ENCODE measurements around the gene LBHD2. TPM values are rescaled to one million over a fixed set of nuclear protein-coding genes. Genes with fewer than 3 reads are reported as not detected.

Gene LBHD2
- total RNA-seq, 1 experiment from 2014 or later = not detected

DNA sequence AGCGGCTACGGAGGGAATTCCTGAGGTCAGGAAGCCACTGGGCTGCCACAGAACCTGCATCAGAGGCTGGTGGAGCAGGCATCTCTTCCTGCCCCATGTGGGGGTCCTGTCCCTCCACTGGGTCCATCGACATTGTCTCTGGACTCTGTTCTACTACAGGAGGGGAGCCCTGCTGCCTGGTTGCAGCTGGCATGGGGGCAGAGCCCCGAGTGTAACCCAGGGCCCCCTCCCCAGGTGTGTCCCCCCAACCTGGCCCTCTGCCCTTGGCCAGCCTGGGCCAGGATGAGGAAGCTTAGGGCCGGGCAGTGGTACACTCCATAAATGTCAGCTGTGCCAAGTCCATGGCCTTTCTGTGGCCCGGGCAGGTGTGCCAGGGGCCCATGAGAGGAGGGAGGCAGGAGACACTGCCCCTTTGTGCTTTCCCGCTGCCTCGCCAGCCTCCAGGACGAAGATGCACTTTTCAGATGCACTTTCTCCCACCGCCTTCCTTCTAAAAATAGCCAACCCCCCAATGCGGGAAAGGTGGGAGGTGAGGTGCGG lies 6.5 kb downstream of the LBHD2 start:
- Histone ChIP-seq H3K36me3 (ENCODE audit: control insufficient read depth in 1 of 2, insufficient read depth in 2 of 2, low read length in 2 of 2) (no peaks in the 10 kb centered on the region), H3K9me3 (ENCODE audit: control insufficient read depth in 1 of 2, insufficient read depth in 1 of 2, low read depth in 1 of 2, low read length in 2 of 2) (no peaks in the 10 kb centered on the region), H3K4me3 (replicated peaks in 1 of 2; ENCODE audit: low read depth in 1 of 2, low read length in 2 of 2) (no peak overlapping the region), H3K4me1 (ENCODE audit: control insufficient read depth in 1 of 2, insufficient read depth in 2 of 2, low read length in 2 of 2) (peaks cover 8 to 13% of the 10 kb centered on the region in 2 experiments), H3K27me3 (ENCODE audit: insufficient read depth, low read length) (no peaks in the 10 kb centered on the region), H3K79me2 (ENCODE audit: insufficient read depth, low read length) (no peaks in the 10 kb centered on the region), H2AFZ (ENCODE audit: low read depth, low read length, poor library complexity, severe bottlenecking) (no peak overlapping the region), H3K9ac (ENCODE audit: low read length) (no peak overlapping the region), H3K9me2 (ENCODE audit: insufficient read depth) (no peaks in the 10 kb centered on the region), H4K20me1 (ENCODE audit: insufficient read depth) (no peaks in the 10 kb centered on the region), H3K4me2 (ENCODE audit: low read length) (no peak overlapping the region), H3K27ac (ENCODE audit: low read depth, low read length) (no peak overlapping the region; the same call in 1 of the 2 replicates)
- intact Hi-C loops (cut with micrococcal nuclease) = no loop called here
- ChIA-PET CTCF (interaction anchor here (0.8 to 1.0 kb wide), 2 partner anchors 14 to 15 kb away, joined by 3 to 4 read pairs; no protein-coding TSS in a partner anchor), RAD21 (ENCODE audit: low non-redundant PET in 1 of 2, low total read pairs in 2 of 2, uncharacterized antibody in 2 of 2, unreplicated experiment in 2 of 2) (no interaction called here), POLR2A (no interaction called here)
- no peak for TF ChIP-seq SIN3A (IDR thresholded peaks at IDR 0.05; ENCODE audit: low read depth)
- TF ChIP-seq JUND (IDR thresholded peaks at IDR 0.05) = no peak
- TF ChIP-seq, protein P1, sequence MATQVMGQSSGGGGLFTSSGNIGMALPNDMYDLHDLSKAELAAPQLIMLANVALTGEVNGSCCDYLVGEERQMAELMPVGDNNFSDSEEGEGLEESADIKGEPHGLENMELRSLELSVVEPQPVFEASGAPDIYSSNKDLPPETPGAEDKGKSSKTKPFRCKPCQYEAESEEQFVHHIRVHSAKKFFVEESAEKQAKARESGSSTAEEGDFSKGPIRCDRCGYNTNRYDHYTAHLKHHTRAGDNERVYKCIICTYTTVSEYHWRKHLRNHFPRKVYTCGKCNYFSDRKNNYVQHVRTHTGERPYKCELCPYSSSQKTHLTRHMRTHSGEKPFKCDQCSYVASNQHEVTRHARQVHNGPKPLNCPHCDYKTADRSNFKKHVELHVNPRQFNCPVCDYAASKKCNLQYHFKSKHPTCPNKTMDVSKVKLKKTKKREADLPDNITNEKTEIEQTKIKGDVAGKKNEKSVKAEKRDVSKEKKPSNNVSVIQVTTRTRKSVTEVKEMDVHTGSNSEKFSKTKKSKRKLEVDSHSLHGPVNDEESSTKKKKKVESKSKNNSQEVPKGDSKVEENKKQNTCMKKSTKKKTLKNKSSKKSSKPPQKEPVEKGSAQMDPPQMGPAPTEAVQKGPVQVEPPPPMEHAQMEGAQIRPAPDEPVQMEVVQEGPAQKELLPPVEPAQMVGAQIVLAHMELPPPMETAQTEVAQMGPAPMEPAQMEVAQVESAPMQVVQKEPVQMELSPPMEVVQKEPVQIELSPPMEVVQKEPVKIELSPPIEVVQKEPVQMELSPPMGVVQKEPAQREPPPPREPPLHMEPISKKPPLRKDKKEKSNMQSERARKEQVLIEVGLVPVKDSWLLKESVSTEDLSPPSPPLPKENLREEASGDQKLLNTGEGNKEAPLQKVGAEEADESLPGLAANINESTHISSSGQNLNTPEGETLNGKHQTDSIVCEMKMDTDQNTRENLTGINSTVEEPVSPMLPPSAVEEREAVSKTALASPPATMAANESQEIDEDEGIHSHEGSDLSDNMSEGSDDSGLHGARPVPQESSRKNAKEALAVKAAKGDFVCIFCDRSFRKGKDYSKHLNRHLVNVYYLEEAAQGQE (IDR thresholded peaks at IDR 0.05; ENCODE audit: low read depth) = no peak
- TF ChIP-seq POLR2A (IDR thresholded peaks at IDR 0.05; ENCODE audit: borderline replicate concordance, extremely low read depth, insufficient read depth, insufficient read length) = no peak
- no peak for TF ChIP-seq EZH2 (IDR thresholded peaks at IDR 0.05)
- TF ChIP-seq, protein P2, sequence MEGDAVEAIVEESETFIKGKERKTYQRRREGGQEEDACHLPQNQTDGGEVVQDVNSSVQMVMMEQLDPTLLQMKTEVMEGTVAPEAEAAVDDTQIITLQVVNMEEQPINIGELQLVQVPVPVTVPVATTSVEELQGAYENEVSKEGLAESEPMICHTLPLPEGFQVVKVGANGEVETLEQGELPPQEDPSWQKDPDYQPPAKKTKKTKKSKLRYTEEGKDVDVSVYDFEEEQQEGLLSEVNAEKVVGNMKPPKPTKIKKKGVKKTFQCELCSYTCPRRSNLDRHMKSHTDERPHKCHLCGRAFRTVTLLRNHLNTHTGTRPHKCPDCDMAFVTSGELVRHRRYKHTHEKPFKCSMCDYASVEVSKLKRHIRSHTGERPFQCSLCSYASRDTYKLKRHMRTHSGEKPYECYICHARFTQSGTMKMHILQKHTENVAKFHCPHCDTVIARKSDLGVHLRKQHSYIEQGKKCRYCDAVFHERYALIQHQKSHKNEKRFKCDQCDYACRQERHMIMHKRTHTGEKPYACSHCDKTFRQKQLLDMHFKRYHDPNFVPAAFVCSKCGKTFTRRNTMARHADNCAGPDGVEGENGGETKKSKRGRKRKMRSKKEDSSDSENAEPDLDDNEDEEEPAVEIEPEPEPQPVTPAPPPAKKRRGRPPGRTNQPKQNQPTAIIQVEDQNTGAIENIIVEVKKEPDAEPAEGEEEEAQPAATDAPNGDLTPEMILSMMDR (IDR thresholded peaks at IDR 0.05 in 2 of 3, conservative IDR thresholded peaks at IDR 0.05 in 1 of 3; ENCODE audit: borderline replicate concordance in 1 of 3, insufficient read depth in 1 of 3, low read depth in 2 of 3, low read length in 2 of 3) = no peak
- no peak for TF ChIP-seq CEBPB (IDR thresholded peaks at IDR 0.05; ENCODE audit: low read depth)
- no peak for TF ChIP-seq SP1 (IDR thresholded peaks at IDR 0.05; ENCODE audit: low read depth)
- TF ChIP-seq SRF (IDR thresholded peaks at IDR 0.05; ENCODE audit: low read depth) = no peak
- no peak for TF ChIP-seq ELF1 (IDR thresholded peaks at IDR 0.05; ENCODE audit: borderline replicate concordance, low read depth)
- no peak for TF ChIP-seq CBX3 (IDR thresholded peaks at IDR 0.05; ENCODE audit: low read depth)
- no peak for TF ChIP-seq FOSL1 (IDR thresholded peaks at IDR 0.05; ENCODE audit: low read depth)
- TF ChIP-seq, protein P3, sequence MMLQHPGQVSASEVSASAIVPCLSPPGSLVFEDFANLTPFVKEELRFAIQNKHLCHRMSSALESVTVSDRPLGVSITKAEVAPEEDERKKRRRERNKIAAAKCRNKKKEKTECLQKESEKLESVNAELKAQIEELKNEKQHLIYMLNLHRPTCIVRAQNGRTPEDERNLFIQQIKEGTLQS (IDR thresholded peaks at IDR 0.05) = no peak
- TF ChIP-seq ZNF274 (IDR thresholded peaks at IDR 0.05; ENCODE audit: low read depth, low read length) = no peak
- TF ChIP-seq POLR2AphosphoS5 (IDR thresholded peaks at IDR 0.05; ENCODE audit: low read depth, low read length) = no peak
- ATAC-seq (no peak), DNase-seq (ENCODE audit: low read depth, low spot score) (no peak)
- BruUV-seq (replicated peaks) = no TSS peak
